ENCODE measurements around the gene CLEC17A.
"Not testable (repeated sequence)": the region's sequence is repeated elsewhere in the genome, so short reads cannot be mapped to it uniquely, and the experiment has no call there.

CLEC17A gene

GRCh38 chr19:14580623-14581237, 2.2 kb upstream of the CLEC17A start:
- DNase-seq (ENCODE audit: low read depth) = no peak

GRCh38 chr19:14584372-14584771, 1.5 kb downstream of the CLEC17A start:
- not testable (repeated sequence) for DNase-seq (ENCODE audit: low read depth)

GRCh38 chr19:14585187-14585586, 2.3 kb downstream of the CLEC17A start:
- not testable (repeated sequence) for DNase-seq (ENCODE audit: low read depth)

- DNase-seq (ENCODE audit: low read depth) = not testable (repeated sequence)
These were observed 6.5 kb downstream of the CLEC17A start for GRCh38 chr19:14589433-14589832.

- no peak for DNase-seq (ENCODE audit: low read depth)
These were observed 12.7 kb downstream of the CLEC17A start for GRCh38 chr19:14595558-14595957.

GRCh38 chr19:14599548-14600147, 16.8 kb downstream of the CLEC17A start:
- DNase-seq (ENCODE audit: low read depth) = no peak

- DNase-seq (ENCODE audit: low read depth) = no peak
These were observed 21.1 kb downstream of the CLEC17A start for GRCh38 chr19:14603990-14604387.

GRCh38 chr19:14606627-14607026, 23.7 kb downstream of the CLEC17A start:
- no peak for DNase-seq (ENCODE audit: low read depth)

GRCh38 chr19:14611051-14611450, 28.2 kb downstream of the CLEC17A start:
- no peak for DNase-seq (ENCODE audit: low read depth)

- DNase-seq (ENCODE audit: low read depth) = not testable (repeated sequence)
These were observed 29.4 kb downstream of the CLEC17A start for GRCh38 chr19:14612242-14612641.

GRCh38 chr19:14612657-14613056, 29.8 kb downstream of the CLEC17A start:
- DNase-seq (ENCODE audit: low read depth) = no peak

- not testable (repeated sequence) for DNase-seq (ENCODE audit: low read depth)
These were observed 30.7 kb downstream of the CLEC17A start for GRCh38 chr19:14613399-14614098.

GRCh38 chr19:14614099-14614412, 31.2 kb downstream of the CLEC17A start:
- no peak for DNase-seq (ENCODE audit: low read depth)

GRCh38 chr19:14615623-14616022, 32.7 kb downstream of the CLEC17A start:
- DNase-seq (ENCODE audit: low read depth) = no peak

- DNase-seq (ENCODE audit: low read depth) = no peak
These were observed 33.5 kb downstream of the CLEC17A start for GRCh38 chr19:14616407-14616806.

GRCh38 chr19:14619404-14619803, 36.5 kb downstream of the CLEC17A start:
- DNase-seq (ENCODE audit: low read depth) = no peak

- not testable (repeated sequence) for DNase-seq (ENCODE audit: low read depth)
These were observed 41.6 kb downstream of the CLEC17A start for GRCh38 chr19:14624491-14624890.

GRCh38 chr19:14629557-14629956, 46.7 kb downstream of the CLEC17A start:
- no peak for DNase-seq (ENCODE audit: low read depth)

- DNase-seq (ENCODE audit: low read depth) = no peak
These were observed 49.4 kb downstream of the CLEC17A start for GRCh38 chr19:14632286-14632685.

- no peak for DNase-seq (ENCODE audit: low read depth)
These were observed 56.8 kb downstream of the CLEC17A start for GRCh38 chr19:14639536-14640277.

GRCh38 chr19:14648506-14648905, 65.6 kb downstream of the CLEC17A start:
- no peak for DNase-seq (ENCODE audit: low read depth)

- no peak for DNase-seq (ENCODE audit: low read depth)
These were observed 66.1 kb downstream of the CLEC17A start for GRCh38 chr19:14649020-14649419.

- no peak for DNase-seq (ENCODE audit: low read depth)
These were observed 67.3 kb downstream of the CLEC17A start for GRCh38 chr19:14650161-14650560.

Data from T-helper 22 cell (primary cell).